Fibroblast of mammary gland (primary cell): ENCODE measurements around the gene PROX1.

ENCODE experiments used
- DNase-seq: peaks from one replicate; pipeline ENCODE4 v3.0.0-alpha.2; 2010; ENCODE audit warnings: low read depth
- H3K4me3 ChIP-seq: 2 replicates; pipeline ENCODE4 v1.5.1; 2011; ENCODE audit warnings: low read depth, mild to moderate bottlenecking, low read length, moderate library complexity; ENCODE audit not compliant: control insufficient read depth
- TF ChIP-seq, protein P1 (sequence below): conservative IDR thresholded peaks from 2 replicates; pipeline ENCODE4 v1.5.1; 2011; ENCODE audit warnings: low read depth, low read length, inconsistent platforms; ENCODE audit not compliant: control insufficient read depth, insufficient read depth

Gene PROX1

DNA sequence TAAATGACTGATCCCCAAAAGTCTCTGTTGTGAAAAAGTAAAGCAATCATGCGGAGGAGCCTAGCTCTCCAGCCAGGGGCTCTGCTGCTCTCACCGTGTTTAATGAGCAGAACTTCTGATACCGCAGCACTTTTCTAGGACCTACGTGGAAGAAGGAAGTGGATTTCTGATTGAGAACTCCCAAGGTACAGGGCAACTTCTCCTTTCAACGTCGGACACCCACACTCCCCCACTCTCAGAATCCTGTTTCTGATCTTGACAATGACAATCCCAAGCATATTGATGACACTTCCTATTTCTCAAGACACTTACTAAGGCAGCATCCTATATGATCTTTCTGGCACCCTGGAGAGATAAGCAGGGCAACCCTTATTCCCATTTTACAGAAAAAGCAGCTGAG, 78.4 kb downstream of the PROX1 start:
- H3K4me3 ChIP-seq: no peak overlapping the region
- no peak for DNase-seq
- TF ChIP-seq, protein P1, sequence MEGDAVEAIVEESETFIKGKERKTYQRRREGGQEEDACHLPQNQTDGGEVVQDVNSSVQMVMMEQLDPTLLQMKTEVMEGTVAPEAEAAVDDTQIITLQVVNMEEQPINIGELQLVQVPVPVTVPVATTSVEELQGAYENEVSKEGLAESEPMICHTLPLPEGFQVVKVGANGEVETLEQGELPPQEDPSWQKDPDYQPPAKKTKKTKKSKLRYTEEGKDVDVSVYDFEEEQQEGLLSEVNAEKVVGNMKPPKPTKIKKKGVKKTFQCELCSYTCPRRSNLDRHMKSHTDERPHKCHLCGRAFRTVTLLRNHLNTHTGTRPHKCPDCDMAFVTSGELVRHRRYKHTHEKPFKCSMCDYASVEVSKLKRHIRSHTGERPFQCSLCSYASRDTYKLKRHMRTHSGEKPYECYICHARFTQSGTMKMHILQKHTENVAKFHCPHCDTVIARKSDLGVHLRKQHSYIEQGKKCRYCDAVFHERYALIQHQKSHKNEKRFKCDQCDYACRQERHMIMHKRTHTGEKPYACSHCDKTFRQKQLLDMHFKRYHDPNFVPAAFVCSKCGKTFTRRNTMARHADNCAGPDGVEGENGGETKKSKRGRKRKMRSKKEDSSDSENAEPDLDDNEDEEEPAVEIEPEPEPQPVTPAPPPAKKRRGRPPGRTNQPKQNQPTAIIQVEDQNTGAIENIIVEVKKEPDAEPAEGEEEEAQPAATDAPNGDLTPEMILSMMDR: no peak

DNA sequence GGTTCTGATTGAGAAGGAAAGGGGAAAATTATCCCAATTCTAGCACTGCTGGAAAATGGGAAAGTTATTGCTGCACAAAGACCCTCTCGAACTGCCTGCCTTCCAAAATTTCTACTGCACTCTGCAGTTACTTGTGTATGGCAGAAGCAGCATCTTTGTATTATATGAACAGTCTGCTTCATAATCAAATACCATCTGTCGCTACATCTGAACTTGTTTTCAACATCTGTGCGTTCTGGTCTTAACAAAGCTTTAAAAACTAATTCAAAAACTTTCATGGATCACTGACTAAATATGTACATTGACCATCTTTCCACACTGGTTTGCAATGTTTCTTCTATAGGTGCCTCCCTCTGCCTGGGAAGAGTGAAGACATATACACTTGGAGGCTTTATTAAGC, 79.2 kb downstream of the PROX1 start:
- no peak for DNase-seq
- TF ChIP-seq, protein P1: no peak
- H3K4me3 ChIP-seq: no peak overlapping the region

DNA sequence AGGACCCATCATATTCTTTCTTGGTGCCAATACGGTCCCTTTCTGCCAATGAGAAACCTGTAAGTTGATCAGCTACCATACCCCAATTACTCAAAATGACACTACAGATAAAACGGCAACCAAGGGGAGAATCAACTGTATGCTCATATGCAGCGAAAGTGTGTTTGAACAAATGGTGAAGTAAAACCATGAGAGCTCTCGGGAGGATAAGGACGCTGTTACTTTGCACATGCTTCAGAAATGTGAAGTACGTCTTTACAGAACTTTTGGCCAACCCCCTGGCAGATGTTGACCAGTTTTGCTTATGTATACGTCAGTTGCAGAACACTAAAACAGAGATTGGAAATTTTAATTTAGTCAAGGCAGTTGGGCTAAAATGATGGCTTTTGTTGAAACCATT, 79.6 kb downstream of the PROX1 start:
- TF ChIP-seq, protein P1: no peak
- no peak overlapping the region for H3K4me3 ChIP-seq
- DNase-seq: no peak

DNA sequence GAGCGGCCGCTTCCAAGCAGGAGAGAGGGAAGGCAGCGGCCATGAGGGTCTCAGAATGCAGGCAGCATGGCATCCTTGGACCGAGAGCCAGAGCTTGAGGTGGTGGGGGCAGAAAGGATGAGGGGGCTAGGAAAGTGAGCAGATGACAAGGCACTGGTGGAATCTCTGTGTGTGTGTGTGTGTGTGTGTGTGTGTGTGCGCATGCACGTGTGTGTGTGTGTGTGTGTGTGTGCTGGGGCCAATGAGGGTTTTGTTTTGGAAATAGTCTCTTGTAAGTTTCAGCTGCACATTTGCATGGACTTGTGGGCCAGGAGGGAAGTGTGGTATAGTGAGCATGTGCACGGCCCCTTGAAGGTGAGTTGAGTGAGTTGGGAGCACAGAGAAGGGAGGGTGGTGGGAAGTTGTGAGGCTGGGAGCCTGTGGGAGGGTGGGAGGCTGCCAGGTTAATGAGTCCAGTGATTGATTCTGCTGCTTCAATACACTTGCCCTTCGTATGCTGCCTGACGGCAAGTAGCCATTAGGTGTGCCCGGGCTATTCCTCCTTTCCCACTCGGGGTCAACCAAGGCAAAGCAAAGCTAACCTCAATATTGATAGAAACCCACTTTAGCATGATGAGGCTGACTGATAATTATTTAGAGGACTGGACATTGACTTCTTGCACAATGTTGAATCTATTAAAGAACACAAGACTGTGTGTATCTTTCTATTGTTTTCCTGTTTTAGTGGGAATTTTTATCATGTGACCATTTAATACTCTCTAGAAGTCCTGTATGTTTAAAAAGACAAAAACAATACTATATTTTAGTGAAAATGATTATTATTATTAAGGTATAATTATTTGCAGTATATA, 80.3 kb downstream of the PROX1 start:
- TF ChIP-seq, protein P1: no peak
- H3K4me3 ChIP-seq: no peak overlapping the region
- DNase-seq: no peak

DNA sequence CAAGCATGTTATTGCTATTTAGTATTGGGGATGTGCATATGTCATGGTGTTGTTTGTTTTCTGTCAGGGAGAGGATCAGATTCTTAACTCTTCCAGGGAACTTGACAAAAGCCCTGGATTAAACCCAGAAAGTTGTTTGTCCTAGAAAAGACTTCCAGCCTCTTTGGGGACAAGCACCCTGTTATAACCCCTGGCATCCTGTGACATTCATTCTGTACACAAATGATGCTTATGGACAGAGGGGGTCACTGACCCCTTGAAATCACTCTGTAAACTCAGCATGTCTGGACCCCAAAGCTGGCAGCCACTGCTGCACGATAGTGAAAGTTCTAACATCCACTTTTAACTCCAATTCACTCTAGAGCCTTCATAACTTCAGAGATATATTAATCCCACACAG, 81.2 kb downstream of the PROX1 start:
- H3K4me3 ChIP-seq: no peak overlapping the region
- TF ChIP-seq, protein P1: no peak
- no peak for DNase-seq

DNA sequence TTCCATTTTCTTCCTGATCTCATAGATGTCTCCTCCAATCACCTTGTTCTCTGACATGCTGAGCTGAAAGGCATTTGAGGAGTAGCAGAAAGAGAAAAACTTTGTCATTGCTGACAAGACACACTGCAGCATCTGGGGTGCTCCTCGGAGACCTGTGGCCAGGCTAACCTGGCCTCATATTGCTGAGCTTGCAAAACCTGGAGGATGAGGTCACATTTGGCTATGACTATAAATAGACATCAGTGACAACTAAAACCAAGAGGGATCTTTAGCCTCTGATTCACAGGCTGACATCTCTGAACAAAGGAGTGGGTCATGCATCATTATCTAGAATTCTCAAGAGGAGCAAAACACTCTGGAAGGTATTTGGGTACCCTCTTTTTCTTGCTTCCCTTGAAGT, 83.7 kb downstream of the PROX1 start:
- no peak overlapping the region for H3K4me3 ChIP-seq
- TF ChIP-seq, protein P1: no peak
- no peak for DNase-seq
